Pancreas (tissue), 10 donors: Measurements from ENCODE around the gene DUS1L. TPM values are rescaled to one million over a fixed set of nuclear protein-coding genes. Genes with fewer than 3 reads are reported as not detected.

ENCODE experiments used
- ATAC-seq, 4 donors: fragments of 200-7000 bp; cut with Tn5 transposase; one replicate each; pipeline versions ENCODE4 v1.8.0 to v1.9.1; 2020; ENCODE audit warnings: mild to moderate bottlenecking in 4 of 4, moderate library complexity in 4 of 4
- DNase-seq, 6 donors: peaks; one replicate each; pipeline ENCODE4 v3.0.0-alpha.2; 2020
- FAIRE-seq: peaks from 2 replicates; lab custom pipeline; 2012; peaks lifted over from hg19 to GRCh38; lab: Jason Lieb, UNC
- H3K27ac ChIP-seq, 4 donors: fragments of 200-600 bp; sonication (generic); 1 replicate in 3 of 4; 2 replicates in 1 of 4; pipeline versions ENCODE4 v1.5.0 to v1.8.0; 2020
- H3K27me3 ChIP-seq, 4 donors: fragments of 200-600 bp; one replicate each; pipeline ENCODE4 v1.8.0; 2021
- H3K36me3 ChIP-seq, 3 donors: fragments of 200-600 bp; sonication (generic) in 1 of 3; one replicate each; pipeline versions ENCODE4 v1.5.0 to v1.8.0; 2020 to 2021
- H3K4me1 ChIP-seq, 3 donors: fragments of 200-600 bp; one replicate each; pipeline ENCODE4 v1.8.0; 2021
- H3K4me3 ChIP-seq, 4 donors: fragments of 200-600 bp; sonication (generic) in 2 of 4; one replicate each; pipeline versions ENCODE4 v1.5.0 to v1.8.0; 2020 to 2021
- H3K9me3 ChIP-seq, 4 donors: fragments of 200-600 bp; one replicate each; pipeline ENCODE4 v1.8.0; 2021
- WGBS, 2 donors: extraction: QIAGEN DNeasy Blood & Tissue Kit; methylation state at CpG; one replicate each; pipeline ENCODE4 v1.1.7; 2013; 5-methylcytosine and 5-hydroxymethylcytosine counted together
- intact Hi-C, 3 donors: fragments of 100-400 bp; cut with DNase I; formaldehyde crosslinking; loops; one replicate each; pipeline versions ENCODE4 v1.11.1 to v1.14.2; 2022
- polyA plus RNA-seq, 2 donors: library from polyadenylated mRNA; stranded (reverse); fragments of 200-250 nt; gene quantifications; one replicate each; pipeline ENCODE4 v1.2.3, GENCODE V29; 2013
- total RNA-seq, 6 donors: library from RNA; stranded (reverse); fragmentation: NEBNext Ultra II Directional in 4 of 6; extraction: Animal tissue kit (Norgen Biotek cat#: 25700) in 4 of 6; gene quantifications; one replicate each; pipeline versions ENCODE4 v1.2.1 to v1.2.4, GENCODE V29; 2021 to 2023
- TF ChIP-seq, protein P1 (sequence below), 4 donors: fragments of 200-600 bp; sonication (generic) in 3 of 4; IDR thresholded peaks; one replicate each; pipeline versions ENCODE4 v1.5.0 to v1.8.0; 2021; ENCODE audit warnings: antibody characterized with exemption in 4 of 4
- donor health status: healthy with polysubstance abuse.
- donor health status: DM: no; HTN: no; CAD: no; lungs with moderate emphysema.
- donor health status: DM: no; HTN: no; CAD: no.
- donor health status: control.
- donor health status: control.
- donor health status: Bipolar disorder and iron deficiency.
- donor health status: DM: yes; HTN: yes; CAD: no.
- donor health status: DM: no; HTN: no; CAD: no.
- donor health status: DM: no; HTN: no; CAD: no.
- donor health status: DM: yes; HTN: yes; CAD: no.

Gene DUS1L
- total and polyA plus RNA-seq, 8 donors, result 56.0 to 186 (median 72.8) TPM

DNA sequence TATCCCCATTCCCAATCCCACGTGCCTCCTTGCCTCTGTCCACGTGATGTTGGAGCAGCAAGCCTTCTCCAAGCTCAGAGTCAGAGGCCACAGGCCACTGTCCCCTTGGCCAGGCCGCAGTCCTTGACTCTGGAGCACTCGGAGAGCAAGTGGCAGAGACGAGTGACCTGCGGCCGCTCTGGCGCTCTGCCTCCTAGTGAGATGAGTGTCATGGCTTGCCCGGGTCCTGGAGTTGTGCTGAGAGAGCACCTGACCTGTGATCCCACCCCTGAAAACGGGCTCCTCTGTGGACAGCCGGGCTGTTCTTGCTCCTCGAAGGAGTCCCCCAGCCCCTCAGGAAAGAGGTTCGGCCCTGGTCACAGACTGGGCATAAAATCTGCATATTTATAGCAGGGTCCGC lies 42.4 kb upstream of the DUS1L start:
- Histone ChIP-seq H3K36me3 (no peaks in the 10 kb centered on the region), H3K27ac (no peak overlapping the region), H3K27me3 (no peaks in the 10 kb centered on the region), H3K4me1 (peaks cover 4 to 6% (median 4%) of the 10 kb centered on the region in 3 donors), H3K4me3 (no peak overlapping the region), H3K9me3 (no peaks in the 10 kb centered on the region)
- FAIRE-seq, result no peak
- DNase-seq, result peak in 3 of 6 donors; percentile 27 to 67 (median 47)
- intact Hi-C loops, result no loop called here
- no peak for ATAC-seq
- TF ChIP-seq, protein P1, sequence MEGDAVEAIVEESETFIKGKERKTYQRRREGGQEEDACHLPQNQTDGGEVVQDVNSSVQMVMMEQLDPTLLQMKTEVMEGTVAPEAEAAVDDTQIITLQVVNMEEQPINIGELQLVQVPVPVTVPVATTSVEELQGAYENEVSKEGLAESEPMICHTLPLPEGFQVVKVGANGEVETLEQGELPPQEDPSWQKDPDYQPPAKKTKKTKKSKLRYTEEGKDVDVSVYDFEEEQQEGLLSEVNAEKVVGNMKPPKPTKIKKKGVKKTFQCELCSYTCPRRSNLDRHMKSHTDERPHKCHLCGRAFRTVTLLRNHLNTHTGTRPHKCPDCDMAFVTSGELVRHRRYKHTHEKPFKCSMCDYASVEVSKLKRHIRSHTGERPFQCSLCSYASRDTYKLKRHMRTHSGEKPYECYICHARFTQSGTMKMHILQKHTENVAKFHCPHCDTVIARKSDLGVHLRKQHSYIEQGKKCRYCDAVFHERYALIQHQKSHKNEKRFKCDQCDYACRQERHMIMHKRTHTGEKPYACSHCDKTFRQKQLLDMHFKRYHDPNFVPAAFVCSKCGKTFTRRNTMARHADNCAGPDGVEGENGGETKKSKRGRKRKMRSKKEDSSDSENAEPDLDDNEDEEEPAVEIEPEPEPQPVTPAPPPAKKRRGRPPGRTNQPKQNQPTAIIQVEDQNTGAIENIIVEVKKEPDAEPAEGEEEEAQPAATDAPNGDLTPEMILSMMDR (IDR thresholded peaks at IDR 0.05), result no peak
- WGBS, 2 donors, result 88 to 90% methylated on average over 14 of the region's 14 CpGs

DNA sequence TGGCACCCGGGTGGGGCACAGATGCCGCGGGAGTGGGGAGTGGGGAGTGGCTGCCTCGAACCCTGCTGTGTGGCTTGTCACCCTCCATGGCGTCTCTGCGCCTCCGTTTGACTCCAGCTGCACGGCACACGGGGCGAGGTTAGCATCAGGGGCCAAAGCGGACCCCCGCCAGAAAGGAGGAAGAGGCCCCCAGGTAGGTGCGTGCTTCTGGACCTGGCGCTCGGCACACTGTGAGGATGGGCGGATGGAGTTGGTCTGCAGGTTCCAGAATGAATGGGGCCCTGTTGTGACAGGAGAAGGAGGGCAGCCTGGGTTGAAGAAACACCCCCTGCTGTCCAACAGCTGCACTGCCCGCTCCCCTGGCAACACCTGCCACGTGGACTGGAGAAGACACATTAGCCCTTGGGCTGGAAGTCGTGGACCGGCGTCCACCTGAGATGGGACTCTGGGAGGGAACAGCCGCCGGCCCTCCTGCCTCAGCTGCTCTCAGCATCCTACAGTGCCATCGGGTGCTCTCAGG lies 41.8 kb upstream of the DUS1L start:
- no peaks in the 10 kb centered on the region for H3K9me3 ChIP-seq
- H3K4me1 ChIP-seq, result peaks cover 4 to 6% (median 4%) of the 10 kb centered on the region in 3 donors
- no peak overlapping the region for H3K4me3 ChIP-seq
- H3K27ac ChIP-seq, result peak overlapping the region in 1 of 4 donors; percentile 68
- FAIRE-seq, result no peak
- H3K27me3 ChIP-seq, result no peaks in the 10 kb centered on the region
- TF ChIP-seq, protein P1 (IDR thresholded peaks at IDR 0.05), result no peak
- ATAC-seq, result peak in 1 of 4 donors; percentile 7
- WGBS, 2 donors, result 82 to 86% methylated on average over 24 of the region's 24 CpGs
- intact Hi-C loops, result no loop called here
- H3K36me3 ChIP-seq, result no peaks in the 10 kb centered on the region
- peak in 3 of 6 donors; percentile 25 to 76 (median 53) for DNase-seq

DNA sequence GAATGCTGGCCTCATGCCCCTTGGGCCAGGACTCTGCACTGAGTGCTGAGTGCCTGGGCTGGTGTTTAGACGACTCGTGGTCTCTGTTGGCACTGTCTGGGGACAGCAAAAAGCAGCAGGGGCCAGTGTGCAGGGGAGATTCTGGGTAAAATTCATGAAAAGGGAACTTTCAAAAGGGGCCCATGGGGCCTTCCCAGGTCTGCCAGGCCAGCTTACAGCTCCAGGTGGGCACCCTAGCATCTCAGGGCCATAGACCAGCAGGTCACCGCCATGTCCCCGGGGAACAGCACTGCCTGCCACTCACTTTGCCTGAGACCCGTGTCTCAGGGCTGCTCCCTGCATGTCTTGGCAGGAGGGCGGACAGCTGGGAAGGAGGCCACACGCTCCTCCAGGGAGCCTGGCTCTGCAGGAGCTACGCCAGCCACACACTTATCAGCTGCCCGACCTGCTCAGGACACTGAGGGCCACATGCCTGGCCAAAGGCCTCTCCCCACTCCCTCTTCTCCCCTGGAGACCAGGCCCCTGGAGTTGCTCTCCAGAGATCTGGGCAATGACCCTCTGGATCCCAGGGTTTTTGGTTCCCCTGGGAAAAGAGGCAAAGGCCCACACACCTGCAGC lies 41.2 kb upstream of the DUS1L start:
- peaks cover 4 to 6% (median 4%) of the 10 kb centered on the region in 3 donors for H3K4me1 ChIP-seq
- intact Hi-C loops, result no loop called here
- WGBS, 2 donors, result 32 to 54% methylated on average over 9 of the region's 9 CpGs
- DNase-seq, result peak in 3 of 6 donors; percentile 26 to 52 (median 44)
- FAIRE-seq, result no peak
- peak overlapping the region in 1 of 4 donors; percentile 15 for H3K4me3 ChIP-seq
- no peaks in the 10 kb centered on the region for H3K9me3 ChIP-seq
- H3K27me3 ChIP-seq, result no peaks in the 10 kb centered on the region
- H3K36me3 ChIP-seq, result no peaks in the 10 kb centered on the region
- peak in 3 of 4 donors; percentile 4 to 5 (median 5) for ATAC-seq
- H3K27ac ChIP-seq, result peak overlapping the region; percentile 6 to 75 (median 62)
- TF ChIP-seq, protein P1 (IDR thresholded peaks at IDR 0.05), result no peak

DNA sequence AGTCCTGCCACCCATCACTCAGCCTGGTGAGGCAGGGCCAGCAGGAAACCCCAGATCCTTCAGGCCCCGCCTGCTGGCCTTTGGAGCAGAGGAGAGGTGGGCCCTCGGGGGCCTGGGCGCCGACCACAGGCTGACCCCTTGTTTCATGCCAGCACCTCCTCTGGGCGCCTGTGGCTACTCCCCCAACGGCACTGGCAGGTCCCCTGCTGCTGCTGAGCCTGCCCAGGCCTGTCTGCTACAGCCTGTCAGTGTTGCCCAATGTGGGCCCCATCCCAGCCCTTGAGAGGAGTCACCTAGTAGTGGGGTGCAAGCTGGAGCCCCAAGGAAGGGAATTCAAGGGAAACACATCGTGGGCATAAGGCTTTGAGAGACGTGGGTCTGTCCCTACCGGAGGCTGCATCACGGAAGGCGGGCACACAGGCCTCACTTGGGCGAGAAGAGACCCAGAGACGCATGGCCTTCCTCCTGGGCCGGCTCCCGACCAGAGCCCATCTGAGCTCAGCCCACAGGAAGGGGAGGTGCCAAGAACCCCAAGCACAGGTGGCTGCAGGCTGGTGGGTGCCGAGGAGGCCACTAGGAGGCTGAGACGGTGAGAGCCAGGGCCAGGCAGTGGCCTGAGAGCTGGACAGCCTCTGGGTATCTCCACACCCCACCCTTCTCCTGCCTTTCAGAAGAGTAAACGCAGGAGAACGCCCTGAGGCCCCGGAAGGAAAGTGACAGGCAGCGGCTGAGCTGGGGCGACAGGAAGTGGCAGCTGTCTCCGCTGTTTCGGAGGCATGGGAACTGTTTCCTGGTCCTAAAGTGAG lies 40.5 kb upstream of the DUS1L start:
- intact Hi-C loops, result no loop called here
- Histone ChIP-seq H3K4me1 (peaks cover 4 to 10% (median 6%) of the 10 kb centered on the region in 3 donors), H3K36me3 (no peaks in the 10 kb centered on the region), H3K27me3 (no peaks in the 10 kb centered on the region), H3K27ac (peak overlapping the region; percentile 6 to 75 (median 62)), H3K9me3 (no peaks in the 10 kb centered on the region), H3K4me3 (peak overlapping the region in 1 of 4 donors; percentile 15)
- ATAC-seq, result peak; percentile 36 to 70 (median 65)
- WGBS, 2 donors, result 42 to 57% methylated on average over 24 of the region's 24 CpGs
- TF ChIP-seq, protein P1 (IDR thresholded peaks at IDR 0.05), result peak in 2 of 4 donors; percentile 9 to 10
- no peak for FAIRE-seq
- DNase-seq, result peak in 3 of 6 donors; percentile 57 to 79 (median 64)
